GM23338 (cell line): ENCODE data around the gene SYT7. TPM values are rescaled to one million over a fixed set of nuclear protein-coding genes. Genes with fewer than 3 reads are reported as not detected.

Experiments used
- ATAC-seq: fragments of 200-7000 bp; cut with Tn5 transposase; 3 replicates; pipeline ENCODE4 v1.9.1; 2020
- DNase-seq: peaks from one replicate; pipeline ENCODE4 v3.0.0-alpha.2; 2015; ENCODE audit warnings: low spot score
- H2AFZ ChIP-seq: fragments of 200-600 bp; sonication (generic); 2 replicates; pipeline ENCODE4 v1.8.0; 2016; ENCODE audit warnings: antibody characterized with exemption, mild to moderate bottlenecking, moderate library complexity
- H3F3A ChIP-seq: fragments of 200-600 bp; sonication (generic); replicated peaks from 2 replicates; pipeline ENCODE4 v1.8.0; 2017; ENCODE audit warnings: antibody characterized with exemption, mixed run types, low read depth
- H3K27ac ChIP-seq: fragments of 200-600 bp; sonication (generic); 2 replicates; pipeline ENCODE4 v1.6.1; 2016; ENCODE audit warnings: low read depth
- H3K27me3 ChIP-seq: fragments of 200-600 bp; sonication (generic); 2 replicates; pipeline ENCODE4 v1.8.0; 2016; ENCODE audit warnings: mild to moderate bottlenecking, mixed run types, moderate library complexity; ENCODE audit not compliant: insufficient read depth
- H3K36me3 ChIP-seq: fragments of 200-600 bp; sonication (generic); 2 replicates; pipeline ENCODE4 v1.8.0; 2016; ENCODE audit warnings: mild to moderate bottlenecking; ENCODE audit not compliant: insufficient read depth
- H3K4me1 ChIP-seq: fragments of 200-600 bp; sonication (generic); 2 replicates; pipeline ENCODE4 v1.8.0; 2016; ENCODE audit warnings: mild to moderate bottlenecking, moderate library complexity; ENCODE audit not compliant: insufficient read depth
- H3K4me2 ChIP-seq: fragments of 200-600 bp; sonication (generic); 2 replicates; pipeline ENCODE4 v1.7.1; 2017; ENCODE audit warnings: mixed run types
- H3K4me3 ChIP-seq: fragments of 200-600 bp; sonication (generic); 2 replicates; pipeline ENCODE4 v1.6.1; 2016; ENCODE audit warnings: mixed run types
- H3K79me2 ChIP-seq: fragments of 200-600 bp; sonication (generic); replicated peaks from 2 replicates; pipeline ENCODE4 v1.8.0; 2017; ENCODE audit warnings: mild to moderate bottlenecking; ENCODE audit not compliant: insufficient read depth
- H3K9me2 ChIP-seq: fragments of 200-600 bp; sonication (generic); 2 replicates; pipeline ENCODE4 v1.8.0; 2017; ENCODE audit not compliant: insufficient read depth
- H4K20me1 ChIP-seq: fragments of 200-600 bp; sonication (generic); replicated peaks from 2 replicates; pipeline ENCODE4 v1.8.0; 2017; ENCODE audit warnings: mild to moderate bottlenecking; ENCODE audit not compliant: insufficient read depth
- H3K27ac Mint-ChIP-seq: 2 replicates; pipeline ENCODE4 v1.8.0; 2020; ENCODE audit warnings: inconsistent platforms, mild to moderate bottlenecking, moderate library complexity, mixed read lengths
- H3K27me3 Mint-ChIP-seq: 3 replicates; pipeline ENCODE4 v1.8.0; 2022; ENCODE audit warnings: low read depth, mild to moderate bottlenecking, moderate library complexity, mixed read lengths, inconsistent platforms; ENCODE audit not compliant: insufficient read depth, poor library complexity
- H3K36me3 Mint-ChIP-seq: 3 replicates; pipeline ENCODE4 v1.8.0; 2021; ENCODE audit warnings: low read depth, mild to moderate bottlenecking, inconsistent platforms, moderate library complexity, mixed read lengths
- H3K4me1 Mint-ChIP-seq: 3 replicates; pipeline ENCODE4 v1.8.0; 2020; ENCODE audit warnings: mild to moderate bottlenecking, inconsistent platforms, mixed read lengths
- H3K4me3 Mint-ChIP-seq: 3 replicates; pipeline ENCODE4 v1.8.0; 2021; ENCODE audit warnings: moderate library complexity, mild to moderate bottlenecking, inconsistent platforms, mixed read lengths
- H3K9me3 Mint-ChIP-seq: 3 replicates; pipeline ENCODE4 v1.8.0; 2020; ENCODE audit warnings: moderate library complexity, mild to moderate bottlenecking, inconsistent platforms, mixed read lengths
- CREB1 ChIP-seq: fragments of 250-450 bp; sonication (Bioruptor Pico); IDR thresholded peaks from 2 replicates; pipeline ENCODE4 v1.5.0; 2020; ENCODE audit warnings: low read depth, mild to moderate bottlenecking, moderate library complexity
- EZH2 ChIP-seq: fragments of 200-600 bp; sonication (generic); IDR thresholded peaks from one replicate; pipeline ENCODE4 v1.8.0; 2017; ENCODE audit warnings: antibody characterized with exemption, mild to moderate bottlenecking, low read depth; ENCODE audit not compliant: unreplicated experiment
- EZH2phosphoT487 ChIP-seq: fragments of 200-600 bp; sonication (generic); IDR thresholded peaks from one replicate; pipeline ENCODE4 v1.8.1; 2018; ENCODE audit warnings: antibody characterized with exemption; ENCODE audit not compliant: unreplicated experiment
- JUNB ChIP-seq: IDR thresholded peaks from one replicate; pipeline ENCODE4 v1.6.1; 2016; ENCODE audit warnings: antibody characterized with exemption; ENCODE audit not compliant: unreplicated experiment
- NANOG ChIP-seq: IDR thresholded peaks from 2 replicates; pipeline ENCODE4 v1.6.1; 2016; ENCODE audit warnings: antibody characterized with exemption, borderline replicate concordance
- POLR2AphosphoS5 ChIP-seq: IDR thresholded peaks from 2 replicates; pipeline ENCODE4 v1.6.1; 2016; ENCODE audit warnings: antibody characterized with exemption, low read depth
- ZNF114 ChIP-seq: fragments of 250-450 bp; sonication (Bioruptor Pico); IDR thresholded peaks from 2 replicates; pipeline ENCODE4 v1.5.0; 2020; ENCODE audit warnings: mild to moderate bottlenecking, moderate library complexity
- ZNF331 ChIP-seq: fragments of 250-450 bp; sonication (Bioruptor Pico); IDR thresholded peaks from 2 replicates; pipeline ENCODE4 v1.5.0; 2020; ENCODE audit warnings: low read depth, mild to moderate bottlenecking, moderate library complexity
- polyA plus RNA-seq: library from polyadenylated mRNA; unstranded; fragments of >200 nt; fragmentation: Nextera tagmentation; extraction: Ambion mirVana; gene quantifications from 2 replicates; pipeline ENCODE4 v1.2.1, GENCODE V29; 2016
- total RNA-seq: library from RNA; depleted of rRNA; stranded (reverse); fragments of >200 nt; shearing (Covaris generic); gene quantifications from 2 replicates; pipeline ENCODE4 v1.2.3, GENCODE V29; 2014
- TF ChIP-seq, protein P1 (sequence below): IDR thresholded peaks from one replicate; pipeline ENCODE4 v1.6.1; 2018; ENCODE audit warnings: antibody characterized with exemption; ENCODE audit not compliant: unreplicated experiment
- TF ChIP-seq, protein P2 (sequence below): fragments of 250-450 bp; sonication (Bioruptor Pico); IDR thresholded peaks from 2 replicates; pipeline ENCODE4 v1.5.0; 2020; ENCODE audit warnings: mild to moderate bottlenecking, moderate library complexity

SYT7 gene
- total and polyA plus RNA-seq, 2 experiments from 2014 or later = 1.6 to 10.3 TPM

GRCh38 chr11:61569701-61570100, 11.2 kb downstream of the SYT7 start:
- Histone ChIP-seq H3K27me3 (peaks cover 10% of the 10 kb centered on the region), H3K4me3 (no peak overlapping the region), H4K20me1 (peaks cover 4% of the 10 kb centered on the region; the same call in 1 of the 2 replicates), H3K4me2 (no peak overlapping the region), H3F3A (no peaks in the 10 kb centered on the region), H2AFZ (no peak overlapping the region), H3K4me1 (peaks cover 9% of the 10 kb centered on the region; the same call in 1 of the 2 replicates), H3K27ac (no peak overlapping the region), H3K79me2 (no peaks in the 10 kb centered on the region), H3K9me2 (no peaks in the 10 kb centered on the region), H3K36me3 (no peaks in the 10 kb centered on the region)
- no peak overlapping the region; the same call in 2 of the 3 replicates for H3K4me3 Mint-ChIP-seq
- TF ChIP-seq NANOG (no peak), JUNB (no peak), POLR2AphosphoS5 (no peak), EZH2phosphoT487 (no peak), CREB1 (CRISPR knock-in tag) (no peak), ZNF114 (CRISPR knock-in tag) (no peak), EZH2 (no peak), ZNF331 (CRISPR knock-in tag) (no peak)
- TF ChIP-seq, protein P1, sequence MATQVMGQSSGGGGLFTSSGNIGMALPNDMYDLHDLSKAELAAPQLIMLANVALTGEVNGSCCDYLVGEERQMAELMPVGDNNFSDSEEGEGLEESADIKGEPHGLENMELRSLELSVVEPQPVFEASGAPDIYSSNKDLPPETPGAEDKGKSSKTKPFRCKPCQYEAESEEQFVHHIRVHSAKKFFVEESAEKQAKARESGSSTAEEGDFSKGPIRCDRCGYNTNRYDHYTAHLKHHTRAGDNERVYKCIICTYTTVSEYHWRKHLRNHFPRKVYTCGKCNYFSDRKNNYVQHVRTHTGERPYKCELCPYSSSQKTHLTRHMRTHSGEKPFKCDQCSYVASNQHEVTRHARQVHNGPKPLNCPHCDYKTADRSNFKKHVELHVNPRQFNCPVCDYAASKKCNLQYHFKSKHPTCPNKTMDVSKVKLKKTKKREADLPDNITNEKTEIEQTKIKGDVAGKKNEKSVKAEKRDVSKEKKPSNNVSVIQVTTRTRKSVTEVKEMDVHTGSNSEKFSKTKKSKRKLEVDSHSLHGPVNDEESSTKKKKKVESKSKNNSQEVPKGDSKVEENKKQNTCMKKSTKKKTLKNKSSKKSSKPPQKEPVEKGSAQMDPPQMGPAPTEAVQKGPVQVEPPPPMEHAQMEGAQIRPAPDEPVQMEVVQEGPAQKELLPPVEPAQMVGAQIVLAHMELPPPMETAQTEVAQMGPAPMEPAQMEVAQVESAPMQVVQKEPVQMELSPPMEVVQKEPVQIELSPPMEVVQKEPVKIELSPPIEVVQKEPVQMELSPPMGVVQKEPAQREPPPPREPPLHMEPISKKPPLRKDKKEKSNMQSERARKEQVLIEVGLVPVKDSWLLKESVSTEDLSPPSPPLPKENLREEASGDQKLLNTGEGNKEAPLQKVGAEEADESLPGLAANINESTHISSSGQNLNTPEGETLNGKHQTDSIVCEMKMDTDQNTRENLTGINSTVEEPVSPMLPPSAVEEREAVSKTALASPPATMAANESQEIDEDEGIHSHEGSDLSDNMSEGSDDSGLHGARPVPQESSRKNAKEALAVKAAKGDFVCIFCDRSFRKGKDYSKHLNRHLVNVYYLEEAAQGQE = no peak
- TF ChIP-seq, protein P2, sequence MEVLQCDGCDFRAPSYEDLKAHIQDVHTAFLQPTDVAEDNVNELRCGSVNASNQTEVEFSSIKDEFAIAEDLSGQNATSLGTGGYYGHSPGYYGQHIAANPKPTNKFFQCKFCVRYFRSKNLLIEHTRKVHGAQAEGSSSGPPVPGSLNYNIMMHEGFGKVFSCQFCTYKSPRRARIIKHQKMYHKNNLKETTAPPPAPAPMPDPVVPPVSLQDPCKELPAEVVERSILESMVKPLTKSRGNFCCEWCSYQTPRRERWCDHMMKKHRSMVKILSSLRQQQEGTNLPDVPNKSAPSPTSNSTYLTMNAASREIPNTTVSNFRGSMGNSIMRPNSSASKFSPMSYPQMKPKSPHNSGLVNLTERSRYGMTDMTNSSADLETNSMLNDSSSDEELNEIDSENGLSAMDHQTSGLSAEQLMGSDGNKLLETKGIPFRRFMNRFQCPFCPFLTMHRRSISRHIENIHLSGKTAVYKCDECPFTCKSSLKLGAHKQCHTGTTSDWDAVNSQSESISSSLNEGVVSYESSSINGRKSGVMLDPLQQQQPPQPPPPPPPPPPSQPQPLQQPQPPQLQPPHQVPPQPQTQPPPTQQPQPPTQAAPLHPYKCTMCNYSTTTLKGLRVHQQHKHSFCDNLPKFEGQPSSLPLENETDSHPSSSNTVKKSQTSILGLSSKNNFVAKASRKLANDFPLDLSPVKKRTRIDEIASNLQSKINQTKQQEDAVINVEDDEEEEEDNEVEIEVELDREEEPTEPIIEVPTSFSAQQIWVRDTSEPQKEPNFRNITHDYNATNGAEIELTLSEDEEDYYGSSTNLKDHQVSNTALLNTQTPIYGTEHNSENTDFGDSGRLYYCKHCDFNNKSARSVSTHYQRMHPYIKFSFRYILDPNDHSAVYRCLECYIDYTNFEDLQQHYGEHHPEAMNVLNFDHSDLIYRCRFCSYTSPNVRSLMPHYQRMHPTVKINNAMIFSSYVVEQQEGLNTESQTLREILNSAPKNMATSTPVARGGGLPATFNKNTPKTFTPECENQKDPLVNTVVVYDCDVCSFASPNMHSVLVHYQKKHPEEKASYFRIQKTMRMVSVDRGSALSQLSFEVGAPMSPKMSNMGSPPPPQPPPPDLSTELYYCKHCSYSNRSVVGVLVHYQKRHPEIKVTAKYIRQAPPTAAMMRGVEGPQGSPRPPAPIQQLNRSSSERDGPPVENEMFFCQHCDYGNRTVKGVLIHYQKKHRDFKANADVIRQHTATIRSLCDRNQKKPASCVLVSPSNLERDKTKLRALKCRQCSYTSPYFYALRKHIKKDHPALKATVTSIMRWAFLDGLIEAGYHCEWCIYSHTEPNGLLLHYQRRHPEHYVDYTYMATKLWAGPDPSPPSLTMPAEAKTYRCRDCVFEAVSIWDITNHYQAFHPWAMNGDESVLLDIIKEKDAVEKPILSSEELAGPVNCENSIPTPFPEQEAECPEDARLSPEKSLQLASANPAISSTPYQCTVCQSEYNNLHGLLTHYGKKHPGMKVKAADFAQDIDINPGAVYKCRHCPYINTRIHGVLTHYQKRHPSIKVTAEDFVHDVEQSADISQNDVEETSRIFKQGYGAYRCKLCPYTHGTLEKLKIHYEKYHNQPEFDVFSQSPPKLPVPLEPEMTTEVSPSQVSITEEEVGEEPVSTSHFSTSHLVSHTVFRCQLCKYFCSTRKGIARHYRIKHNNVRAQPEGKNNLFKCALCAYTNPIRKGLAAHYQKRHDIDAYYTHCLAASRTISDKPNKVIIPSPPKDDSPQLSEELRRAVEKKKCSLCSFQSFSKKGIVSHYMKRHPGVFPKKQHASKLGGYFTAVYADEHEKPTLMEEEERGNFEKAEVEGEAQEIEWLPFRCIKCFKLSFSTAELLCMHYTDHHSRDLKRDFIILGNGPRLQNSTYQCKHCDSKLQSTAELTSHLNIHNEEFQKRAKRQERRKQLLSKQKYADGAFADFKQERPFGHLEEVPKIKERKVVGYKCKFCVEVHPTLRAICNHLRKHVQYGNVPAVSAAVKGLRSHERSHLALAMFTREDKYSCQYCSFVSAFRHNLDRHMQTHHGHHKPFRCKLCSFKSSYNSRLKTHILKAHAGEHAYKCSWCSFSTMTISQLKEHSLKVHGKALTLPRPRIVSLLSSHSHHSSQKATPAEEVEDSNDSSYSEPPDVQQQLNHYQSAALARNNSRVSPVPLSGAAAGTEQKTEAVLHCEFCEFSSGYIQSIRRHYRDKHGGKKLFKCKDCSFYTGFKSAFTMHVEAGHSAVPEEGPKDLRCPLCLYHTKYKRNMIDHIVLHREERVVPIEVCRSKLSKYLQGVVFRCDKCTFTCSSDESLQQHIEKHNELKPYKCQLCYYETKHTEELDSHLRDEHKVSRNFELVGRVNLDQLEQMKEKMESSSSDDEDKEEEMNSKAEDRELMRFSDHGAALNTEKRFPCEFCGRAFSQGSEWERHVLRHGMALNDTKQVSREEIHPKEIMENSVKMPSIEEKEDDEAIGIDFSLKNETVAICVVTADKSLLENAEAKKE (CRISPR knock-in tag) = no peak
- peaks cover 15% of the 10 kb centered on the region for H3K27me3 Mint-ChIP-seq
- H3K27ac Mint-ChIP-seq = no peak overlapping the region
- ATAC-seq (no peak), DNase-seq (no peak)
- H3K36me3 Mint-ChIP-seq = no peaks in the 10 kb centered on the region
- H3K4me1 Mint-ChIP-seq = peaks cover 26% of the 10 kb centered on the region
- no peaks in the 10 kb centered on the region for H3K9me3 Mint-ChIP-seq
